ENCODE measurements around the gene RNF141.
A peak's percentile ranks its signal among the peaks of the same experiment; 100 is the strongest.

RNF141 gene, protein sequence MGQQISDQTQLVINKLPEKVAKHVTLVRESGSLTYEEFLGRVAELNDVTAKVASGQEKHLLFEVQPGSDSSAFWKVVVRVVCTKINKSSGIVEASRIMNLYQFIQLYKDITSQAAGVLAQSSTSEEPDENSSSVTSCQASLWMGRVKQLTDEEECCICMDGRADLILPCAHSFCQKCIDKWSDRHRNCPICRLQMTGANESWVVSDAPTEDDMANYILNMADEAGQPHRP

GRCh38 chr11:10540915-10541560 lies at the start of gene RNF141:
TSS of gene RNF141 (minus strand) at chr11:10541187. CDS start at chr11:10534158, 7,029 bp downstream.
- peak; percentile 95 for DNase-seq

DNA sequence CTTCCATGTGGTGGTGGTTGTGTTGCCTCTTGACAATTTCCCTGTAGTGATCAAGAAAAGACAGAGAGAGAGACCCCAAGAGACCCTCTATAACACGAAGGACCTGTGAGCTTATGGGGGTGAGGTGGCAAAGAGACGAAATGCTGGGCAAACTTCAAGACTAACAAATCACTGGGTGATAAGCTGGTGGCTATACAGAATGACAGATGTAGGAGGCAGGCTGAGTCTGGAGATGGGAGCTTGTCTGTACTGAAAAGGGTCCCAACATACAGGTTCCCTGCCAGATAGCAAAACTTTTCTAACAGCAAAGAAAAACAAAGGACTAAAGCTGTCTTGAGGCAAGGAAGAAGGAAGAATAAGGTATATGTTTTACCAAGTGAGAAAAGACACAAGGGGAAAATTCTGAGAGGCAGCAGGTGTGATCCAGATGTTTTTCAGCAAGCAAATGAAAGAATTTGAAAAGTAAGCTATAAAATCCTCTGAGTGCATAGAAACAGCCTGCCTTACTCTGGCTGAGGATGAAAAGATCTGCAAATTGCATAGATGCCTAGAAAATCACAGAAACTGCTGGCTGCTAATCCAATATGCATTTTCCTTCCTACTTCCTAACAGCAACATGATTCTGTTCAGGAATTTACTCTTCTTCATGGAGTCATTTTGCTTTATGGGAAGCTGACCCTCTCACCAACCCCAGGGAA lies 49.4 kb upstream of the RNF141 start:
- DNase-seq: no peak

- DNase-seq: no peak
Measured at GRCh38 chr11:10588904-10589303, 47.9 kb upstream of the RNF141 start.

GRCh38 chr11:10587995-10588394 lies 47.0 kb upstream of the RNF141 start:
- no peak for DNase-seq

GRCh38 chr11:10587388-10587787 lies 46.4 kb upstream of the RNF141 start:
- no peak for DNase-seq

DNA sequence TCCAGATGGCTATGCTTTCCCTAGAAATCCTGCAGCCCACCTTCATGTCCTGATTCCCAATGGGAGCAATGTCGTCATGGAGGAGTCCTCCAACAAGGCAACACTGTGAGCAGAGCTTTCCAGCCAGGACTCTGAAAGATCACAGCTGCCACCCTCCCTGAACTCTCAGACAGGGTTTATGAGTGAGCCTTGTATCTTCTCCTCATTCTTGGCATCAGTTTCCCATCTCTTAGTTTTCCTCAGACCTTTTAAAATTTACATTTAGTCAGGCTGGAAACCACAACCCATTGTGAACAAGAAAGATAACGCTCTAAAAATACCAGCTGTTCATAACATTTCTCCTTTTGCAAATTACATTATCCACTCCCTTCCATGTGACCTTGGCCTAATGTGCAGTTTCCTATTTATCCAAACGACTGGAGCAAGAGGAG lies 43.1 kb upstream of the RNF141 start:
- DNase-seq: no peak

DNA sequence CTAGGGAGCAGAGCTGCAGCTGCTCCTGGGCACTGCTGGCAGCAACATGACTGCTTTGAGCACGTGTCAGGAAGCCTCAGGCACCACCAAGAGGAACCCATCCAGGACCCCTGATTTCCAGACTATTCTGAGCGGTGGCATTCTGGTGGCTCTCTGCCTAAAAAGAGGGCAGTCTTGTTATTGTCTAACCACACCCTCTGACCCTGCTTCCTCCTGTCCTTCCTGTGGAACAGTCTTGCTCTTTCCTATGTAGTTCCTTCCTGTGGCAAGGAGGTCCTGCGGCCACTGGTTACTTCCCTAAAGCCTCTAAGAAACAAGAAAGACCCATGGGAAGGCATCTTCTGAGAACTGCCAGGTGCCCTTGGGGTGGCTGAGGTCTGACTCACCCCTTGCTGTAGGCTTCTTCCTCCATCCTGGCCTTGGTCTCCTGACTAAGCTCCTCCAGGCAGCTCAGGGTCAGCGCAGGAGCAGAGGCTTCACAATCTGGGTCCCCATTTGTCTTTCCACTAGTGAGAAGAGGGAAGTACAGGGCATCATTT lies 40.6 kb upstream of the RNF141 start:
- DNase-seq: no peak

- no peak for DNase-seq
Measured at GRCh38 chr11:10580623-10581022, 39.6 kb upstream of the RNF141 start.

DNA sequence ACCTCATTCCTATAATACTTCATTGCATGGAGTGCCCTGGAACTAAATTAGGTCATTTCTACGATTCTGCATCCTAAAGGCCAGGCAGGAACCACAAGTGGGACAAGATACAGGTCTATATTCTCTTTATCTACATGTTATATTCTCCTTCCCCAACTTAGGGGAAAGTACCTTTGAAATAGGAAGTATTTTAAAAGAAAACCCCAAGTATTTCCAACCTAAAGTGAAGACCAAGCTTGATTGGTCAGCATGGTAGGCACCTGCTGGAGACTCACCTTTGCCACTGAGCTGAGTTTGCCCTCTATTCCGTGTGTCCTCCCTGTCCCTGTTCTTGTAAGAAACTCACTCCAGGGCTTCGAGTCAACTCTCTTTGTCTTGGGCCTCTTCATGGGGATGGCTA lies 38.7 kb upstream of the RNF141 start:
- no peak for DNase-seq

DNA sequence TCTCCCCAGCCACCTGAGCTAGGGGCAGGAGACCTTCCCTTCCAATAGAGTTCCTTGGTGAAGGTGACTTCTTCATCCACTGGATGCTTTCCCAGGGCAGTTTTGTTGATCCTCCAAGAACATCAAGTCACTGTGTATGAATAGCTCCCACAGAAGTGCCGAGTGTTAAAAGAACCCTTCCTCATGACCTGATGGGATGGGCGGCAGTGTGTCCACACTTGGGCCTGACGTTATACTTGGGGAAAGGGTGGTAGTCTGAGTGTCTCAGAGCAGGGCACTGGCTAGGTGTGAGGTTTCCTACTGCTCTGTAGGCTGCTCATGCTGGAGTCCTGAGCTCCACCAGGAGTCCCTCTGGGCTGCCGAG lies 35.0 kb upstream of the RNF141 start:
- no peak for DNase-seq

DNA sequence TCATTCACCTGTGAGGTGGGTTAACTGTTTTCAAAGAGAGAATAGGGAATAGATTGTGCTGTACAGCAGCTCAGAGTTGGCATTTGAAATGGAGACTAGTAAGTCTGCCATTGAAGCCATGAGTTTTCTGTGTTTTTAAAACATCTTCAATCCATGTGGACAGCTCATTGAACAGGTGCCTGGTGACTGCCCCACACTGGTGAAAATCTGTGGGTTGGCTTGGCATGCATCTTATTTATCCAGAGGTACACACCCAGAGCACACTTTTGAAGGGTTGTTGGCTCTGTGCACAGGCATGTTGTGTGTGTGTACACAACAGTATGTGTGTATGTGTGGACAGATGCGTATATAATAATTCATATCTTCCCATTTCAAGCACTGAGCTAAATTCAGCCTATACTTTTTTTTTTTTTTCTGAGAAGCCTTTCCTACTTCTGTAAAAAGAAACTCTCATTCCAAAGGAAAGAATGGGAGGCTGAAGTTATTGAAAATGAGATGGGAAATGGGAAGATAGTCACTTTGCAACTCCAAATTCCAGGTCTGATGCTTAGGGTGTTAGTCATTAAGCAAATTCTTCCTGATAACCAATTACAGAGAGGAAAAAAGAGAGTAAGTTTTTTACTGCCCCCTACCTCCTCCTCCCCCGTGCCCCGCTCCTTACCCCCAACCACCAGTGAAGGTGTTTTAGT lies 34.5 kb upstream of the RNF141 start:
- no peak for DNase-seq

GRCh38 chr11:10573556-10573955 lies 32.6 kb upstream of the RNF141 start:
- DNase-seq: no peak

DNA sequence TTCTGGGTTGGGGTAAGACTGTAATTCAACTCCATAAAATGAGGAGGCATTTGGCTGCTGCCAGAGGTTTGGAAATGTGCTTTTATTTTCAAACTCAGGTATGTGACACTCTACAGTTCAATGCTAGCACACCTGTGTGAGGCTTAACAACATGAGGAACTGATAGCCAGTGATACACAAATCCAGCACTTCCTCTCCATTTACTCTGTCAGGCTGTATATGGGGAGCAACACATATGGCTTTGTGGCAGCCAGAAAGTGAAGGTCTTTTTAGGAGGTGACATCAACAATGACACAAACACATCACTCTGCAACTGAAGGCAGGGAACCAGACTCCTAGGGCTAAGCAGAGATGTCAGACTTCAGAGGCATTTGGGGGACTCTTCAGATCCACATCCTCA lies 32.0 kb upstream of the RNF141 start:
- no peak for DNase-seq

DNA sequence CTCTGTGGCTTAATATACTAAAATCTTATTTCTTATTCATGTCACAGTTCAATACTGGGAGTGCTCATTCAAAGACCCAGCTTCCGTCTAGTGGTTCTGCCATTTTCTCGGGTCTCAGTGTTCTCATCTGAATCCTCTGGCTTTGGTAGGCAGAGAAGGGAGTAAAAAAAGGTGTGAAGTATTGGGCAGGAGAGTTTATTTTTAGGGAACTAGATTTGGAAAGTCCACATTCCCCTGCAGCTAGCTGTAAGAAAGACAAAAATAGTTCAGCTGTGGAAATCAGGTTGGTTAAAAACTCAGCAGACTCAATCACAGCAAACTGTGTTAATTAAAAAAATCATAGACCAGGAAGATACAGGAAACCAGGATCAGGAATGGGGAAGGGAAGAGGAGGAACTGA lies 31.5 kb upstream of the RNF141 start:
- no peak for DNase-seq

- no peak for DNase-seq
Measured at GRCh38 chr11:10568486-10568941, 27.5 kb upstream of the RNF141 start, which contains the start of gene LYVE1. TSS of gene LYVE1 (minus strand) at chr11:10568665. CDS start at chr11:10568532, 133 bp downstream.

DNA sequence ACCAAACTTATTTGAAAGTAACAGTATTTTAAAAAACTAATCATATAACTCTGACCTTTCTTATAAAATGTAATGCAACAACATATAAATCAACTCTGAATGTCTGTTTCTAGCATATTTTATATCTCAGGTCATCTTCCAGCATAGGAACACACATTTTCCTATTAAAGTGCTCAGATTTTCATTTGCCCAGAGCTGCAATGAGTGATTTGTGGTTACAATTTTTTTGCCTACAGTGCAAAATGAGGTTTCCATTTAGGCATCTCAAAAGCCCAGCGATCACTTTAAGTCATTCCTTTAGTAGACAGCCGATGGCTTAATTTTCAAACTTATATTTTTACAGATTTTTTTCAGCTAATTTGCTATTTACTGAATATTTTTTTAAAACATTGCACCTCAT lies 26.5 kb upstream of the RNF141 start:
- no peak for DNase-seq

DNA sequence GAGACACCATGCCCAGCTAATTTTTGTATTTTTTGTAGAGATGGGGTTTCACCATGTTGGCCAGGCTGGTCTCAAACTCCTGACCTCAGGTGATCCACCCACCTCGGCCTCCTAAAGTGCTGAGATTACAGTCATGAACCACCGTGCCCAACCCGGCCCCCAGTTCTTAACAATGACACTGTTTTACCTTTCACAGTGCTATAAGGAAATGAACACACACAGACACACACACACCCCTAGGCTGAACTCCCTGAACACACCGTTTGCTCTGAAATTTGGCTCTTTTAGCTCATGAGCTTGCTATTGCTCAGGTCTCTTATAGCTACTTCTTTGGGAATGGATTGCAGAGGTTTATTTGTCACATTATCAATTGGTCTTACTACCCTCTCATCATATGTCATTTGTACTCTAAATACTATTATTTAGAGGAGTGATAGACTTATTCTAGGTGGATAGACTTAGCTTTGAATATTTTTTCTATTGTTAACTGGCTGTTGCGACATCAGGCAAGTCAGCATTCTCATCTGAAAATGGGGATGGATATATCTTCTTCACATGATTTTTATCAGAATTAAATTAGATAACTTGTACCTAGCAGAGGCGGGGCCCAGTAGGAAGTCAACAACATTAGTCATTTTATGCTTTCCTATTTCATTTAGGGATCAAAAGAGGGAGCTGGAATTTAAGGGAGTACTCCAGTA lies 25.4 kb upstream of the RNF141 start:
- DNase-seq: no peak

- DNase-seq: no peak
Measured at GRCh38 chr11:10565493-10565892, 24.5 kb upstream of the RNF141 start.

GRCh38 chr11:10564696-10565318 lies 23.8 kb upstream of the RNF141 start:
- no peak for DNase-seq

- no peak for DNase-seq
Measured at GRCh38 chr11:10564030-10564429, 23.0 kb upstream of the RNF141 start.

GRCh38 chr11:10561947-10562346 lies 21.0 kb upstream of the RNF141 start:
- no peak for DNase-seq
